Measurements from ENCODE around the gene E2F6.
A peak's percentile ranks its signal among the peaks of the same experiment; 100 is the strongest.

DNA sequence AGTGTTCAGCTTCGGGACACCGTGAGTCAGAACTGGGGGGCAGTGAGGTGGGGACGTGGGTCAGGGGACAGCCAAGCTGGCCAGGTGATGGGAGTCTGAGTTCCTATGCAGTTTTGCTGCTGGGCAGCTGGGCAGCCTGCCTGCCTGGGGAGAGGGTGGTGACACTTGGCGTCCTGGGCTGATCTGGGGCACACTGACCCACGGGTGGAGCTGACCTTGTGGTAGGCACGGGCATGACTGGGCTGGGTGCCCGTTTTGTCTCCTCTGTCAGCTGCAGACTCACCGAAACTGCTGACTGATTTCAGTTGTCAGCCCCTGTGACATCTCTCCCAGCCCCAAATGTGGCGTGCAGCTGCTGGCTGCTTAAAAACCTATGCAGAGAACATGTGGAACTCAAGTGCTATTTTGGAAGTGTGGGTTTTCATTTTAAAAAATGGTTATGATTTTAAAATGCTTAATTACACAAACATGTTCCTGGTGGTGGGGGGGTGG lies 32.6 kb upstream of the E2F6 start:
- TF ChIP-seq EP300 (IDR thresholded peaks at IDR 0.05; ENCODE audit: borderline replicate concordance) (peak; percentile 81), TAF1 (IDR thresholded peaks at IDR 0.05; ENCODE audit: low read depth) (no peak), CEBPB (IDR thresholded peaks at IDR 0.05) (no peak), YY1 (IDR thresholded peaks at IDR 0.05; ENCODE audit: low read depth) (no peak), CREB1 (IDR thresholded peaks at IDR 0.05; ENCODE audit: low read depth) (no peak), NFIC (IDR thresholded peaks at IDR 0.05) (peak; percentile 73), RAD21 (IDR thresholded peaks at IDR 0.05; ENCODE audit: low read depth) (no peak), FOXM1 (IDR thresholded peaks at IDR 0.05; ENCODE audit: borderline replicate concordance, low read depth) (no peak), TEAD4 (IDR thresholded peaks at IDR 0.05) (0 out of 2 replicates have a peak, but pooled peaks have one; percentile 29), EGR1 (IDR thresholded peaks at IDR 0.05) (no peak)
- TF ChIP-seq, protein P1, sequence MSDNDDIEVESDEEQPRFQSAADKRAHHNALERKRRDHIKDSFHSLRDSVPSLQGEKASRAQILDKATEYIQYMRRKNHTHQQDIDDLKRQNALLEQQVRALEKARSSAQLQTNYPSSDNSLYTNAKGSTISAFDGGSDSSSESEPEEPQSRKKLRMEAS (IDR thresholded peaks at IDR 0.05): 0 out of 2 replicates have a peak, but pooled peaks have one; percentile 4

All from Ishikawa (cell line).